SK-N-DZ (cell line): ENCODE measurements around the gene CZIB.
"Not testable (repeated sequence)": the region's sequence is repeated elsewhere in the genome, so short reads cannot be mapped to it uniquely, and the experiment has no call there.

Experiments used
- DNase-seq: peaks from one replicate; pipeline ENCODE4 v3.0.0-alpha.2; 2015; ENCODE audit warnings: low spot score

The CZIB gene

DNA sequence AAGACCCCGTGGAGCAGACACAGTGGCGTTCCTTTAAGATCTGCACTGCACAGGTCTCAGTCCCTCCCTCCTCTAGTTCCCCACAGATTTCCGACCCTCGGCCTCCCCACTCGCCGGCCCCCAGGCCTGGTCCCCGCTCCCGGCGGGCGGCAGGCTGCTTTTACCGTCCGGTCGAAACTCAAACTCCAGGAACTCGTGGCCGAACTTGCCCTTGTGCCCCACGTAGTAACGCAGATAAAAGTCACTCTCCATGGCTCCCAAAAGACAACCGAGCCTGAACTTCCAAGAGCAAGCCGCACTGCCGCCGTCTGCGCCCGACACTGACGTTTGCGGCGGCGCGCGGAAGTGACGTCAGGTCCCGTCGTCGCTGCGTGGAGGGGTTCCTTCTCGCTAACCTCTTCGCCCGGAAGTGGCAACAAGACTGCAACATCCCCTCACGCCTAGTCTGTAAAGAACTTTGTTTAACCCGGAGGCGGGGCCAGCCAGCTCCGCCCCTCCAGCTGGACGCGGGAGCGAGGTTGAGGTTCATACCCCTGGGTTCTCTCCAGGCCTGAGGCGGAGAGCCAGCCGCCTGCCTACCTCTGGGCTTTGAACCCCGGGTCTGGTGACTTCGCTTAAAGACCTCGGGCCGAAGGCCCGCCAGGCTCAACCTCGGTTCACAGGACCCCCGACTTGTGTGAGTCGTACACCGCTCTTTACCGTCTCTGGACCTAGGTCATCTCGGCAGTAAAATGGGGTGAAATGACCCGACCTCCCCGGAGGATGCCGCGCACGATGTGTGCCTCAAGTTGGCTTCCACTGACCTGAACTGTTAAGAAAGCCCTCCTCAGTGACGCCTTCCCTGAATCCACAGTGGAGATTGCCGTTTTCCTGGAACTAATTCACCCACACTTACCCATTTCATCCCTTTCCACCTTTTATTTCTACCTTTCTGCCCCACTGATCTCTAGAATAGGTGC, 18.0 kb upstream of the CZIB start, which contains the start of gene MAGOH:
Gene MAGOH (minus strand): TSS at position 322 of the 959 bp plus-strand sequence. CDS start 70 bp downstream, at position 252.
- DNase-seq = peak; percentile 93

DNA sequence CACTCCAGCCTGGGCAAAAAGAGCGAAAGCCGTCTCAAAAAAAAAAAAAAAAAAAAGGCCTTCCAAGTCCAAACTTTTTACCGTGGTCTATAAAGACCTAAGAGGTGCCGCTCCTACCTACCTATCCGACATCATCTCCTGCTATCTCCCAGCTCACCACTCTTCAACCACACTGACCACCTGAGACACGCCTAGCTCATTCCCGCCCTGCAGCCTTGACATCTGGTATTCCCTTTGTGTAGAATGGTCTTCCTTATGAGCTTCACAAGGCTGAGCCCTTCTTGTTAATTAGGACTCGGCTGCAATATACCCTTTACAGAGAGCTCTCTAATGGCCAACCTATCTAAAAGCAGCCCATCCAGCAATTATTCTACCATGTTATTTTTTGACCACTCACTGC, 17.2 kb upstream of the CZIB start:
- no peak for DNase-seq

DNA sequence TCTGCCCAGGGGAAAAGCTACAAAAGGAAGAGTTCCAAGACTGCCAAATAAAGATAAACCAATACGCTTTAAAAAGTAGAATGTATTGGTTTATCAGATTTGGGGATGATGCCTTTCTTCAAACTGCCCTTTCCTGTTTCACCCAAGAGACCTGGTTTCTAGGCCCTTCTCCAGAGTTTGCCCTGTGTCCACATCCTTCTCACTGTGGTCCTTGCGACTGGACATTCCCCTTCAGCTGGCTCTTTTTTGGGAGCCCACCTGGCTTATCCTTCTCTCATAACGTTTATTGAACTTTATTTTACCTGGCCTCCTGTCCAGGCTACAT, 490 bp upstream of the CZIB start:
- no peak for DNase-seq

DNA sequence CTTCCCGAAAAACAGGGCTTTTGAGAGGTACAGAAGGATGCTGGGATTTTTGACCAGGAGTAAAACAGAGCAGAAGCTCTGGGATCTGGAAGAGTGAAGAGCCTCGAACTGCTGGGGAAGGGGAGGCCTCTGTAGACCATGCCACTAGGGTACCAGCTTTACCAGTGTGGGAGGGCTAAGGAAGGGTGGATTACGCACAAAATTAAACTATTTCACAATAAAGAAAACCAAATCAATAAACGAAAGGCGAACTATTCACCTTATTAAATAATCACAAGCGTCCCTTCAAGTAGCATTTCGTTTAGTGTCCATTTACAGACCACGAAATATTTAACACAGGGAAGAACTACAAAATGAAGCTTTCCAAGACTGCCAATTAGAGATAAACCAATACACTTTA, 723 bp downstream of the CZIB start:
- DNase-seq = no peak

DNA sequence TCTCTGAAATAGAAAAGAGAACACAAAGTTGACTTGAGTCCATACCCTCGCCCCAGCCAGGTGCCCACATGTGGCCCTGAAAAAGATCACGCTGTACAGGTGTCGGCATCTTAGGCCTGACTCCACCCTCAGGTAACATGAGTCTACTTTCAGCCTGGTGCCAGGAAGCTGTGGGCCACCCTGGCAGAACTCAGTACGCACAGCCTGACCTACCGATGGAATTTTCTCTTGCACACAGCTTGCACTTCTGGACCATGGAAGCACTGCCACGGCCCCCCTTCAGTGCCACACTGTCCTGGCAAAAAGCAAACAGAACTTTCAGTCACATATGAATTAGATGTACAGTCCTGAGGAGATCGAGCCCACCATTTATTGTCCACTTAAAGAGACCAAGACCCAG, 2.2 kb downstream of the CZIB start:
- no peak for DNase-seq

DNA sequence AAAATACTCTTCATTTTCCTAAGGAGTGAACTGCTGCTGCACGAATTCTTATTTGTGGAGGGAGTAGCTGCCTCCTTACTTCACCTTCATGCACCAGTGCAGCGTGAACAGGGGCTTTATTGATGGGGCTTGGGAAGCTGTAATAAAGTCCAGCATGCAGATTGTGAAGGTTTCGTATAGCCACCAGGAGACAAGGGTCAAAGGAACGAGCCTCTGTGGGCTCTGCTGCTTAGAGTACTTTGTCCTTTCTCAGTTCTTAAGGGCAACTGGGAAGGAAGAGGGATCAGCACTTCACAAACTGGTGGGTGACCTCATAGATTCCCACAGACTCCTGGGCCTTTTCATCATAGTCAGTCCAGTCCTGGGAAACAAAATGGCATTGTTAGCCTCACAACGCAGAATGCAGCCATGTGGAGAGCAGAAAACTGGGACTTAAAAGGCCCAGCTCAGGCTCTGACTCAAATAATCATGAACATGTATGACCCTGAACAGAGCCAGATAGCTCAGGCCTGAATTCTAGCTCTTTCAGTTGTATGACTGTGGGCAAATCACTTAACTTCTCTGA, 6.0 kb downstream of the CZIB start:
- DNase-seq = no peak

DNA sequence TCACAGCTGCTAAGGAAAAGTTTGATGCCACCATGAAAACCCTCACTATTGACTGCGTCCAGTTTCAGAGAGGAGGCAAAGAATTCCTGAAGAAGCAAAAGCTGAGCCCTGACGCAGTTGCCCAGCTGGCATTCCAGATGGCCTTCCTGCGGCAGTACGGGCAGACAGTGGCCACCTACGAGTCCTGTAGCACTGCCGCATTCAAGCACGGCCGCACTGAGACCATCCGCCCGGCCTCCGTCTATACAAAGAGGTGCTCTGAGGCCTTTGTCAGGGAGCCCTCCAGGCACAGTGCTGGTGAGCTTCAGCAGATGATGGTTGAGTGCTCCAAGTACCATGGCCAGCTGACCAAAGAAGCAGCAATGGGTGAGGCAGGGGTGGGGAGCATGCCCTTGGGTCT, 9.5 kb downstream of the CZIB start:
- no peak for DNase-seq

DNA sequence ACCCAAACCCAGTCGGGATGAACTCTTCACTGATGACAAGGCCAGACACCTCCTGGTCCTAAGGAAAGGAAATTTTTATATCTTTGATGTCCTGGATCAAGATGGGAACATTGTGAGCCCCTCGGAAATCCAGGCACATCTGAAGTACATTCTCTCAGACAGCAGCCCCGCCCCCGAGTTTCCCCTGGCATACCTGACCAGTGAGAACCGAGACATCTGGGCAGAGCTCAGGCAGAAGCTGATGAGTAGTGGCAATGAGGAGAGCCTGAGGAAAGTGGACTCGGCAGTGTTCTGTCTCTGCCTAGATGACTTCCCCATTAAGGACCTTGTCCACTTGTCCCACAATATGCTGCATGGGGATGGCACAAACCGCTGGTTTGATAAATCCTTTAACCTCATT, 10.1 kb downstream of the CZIB start:
- DNase-seq = no peak

DNA sequence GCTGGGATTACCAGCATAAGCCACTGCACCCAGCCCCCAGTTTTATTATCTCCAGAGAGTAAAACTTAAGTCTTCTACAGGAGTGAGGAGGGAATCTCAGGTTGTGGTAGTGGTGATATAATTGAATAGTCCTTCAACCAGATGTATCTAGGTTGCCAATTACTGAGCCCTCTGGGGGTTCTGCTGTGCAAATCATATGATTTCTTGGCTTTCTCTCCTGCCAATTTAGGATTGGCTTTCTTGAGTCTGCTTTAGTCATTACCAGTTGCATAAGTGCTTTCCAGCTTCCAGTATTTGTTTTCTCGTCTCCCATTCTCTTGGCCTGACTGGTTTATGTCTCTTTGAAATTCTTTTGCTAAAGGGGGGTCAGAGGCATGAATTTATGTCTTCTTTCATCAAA, 12.7 kb downstream of the CZIB start:
- DNase-seq = no peak

DNA sequence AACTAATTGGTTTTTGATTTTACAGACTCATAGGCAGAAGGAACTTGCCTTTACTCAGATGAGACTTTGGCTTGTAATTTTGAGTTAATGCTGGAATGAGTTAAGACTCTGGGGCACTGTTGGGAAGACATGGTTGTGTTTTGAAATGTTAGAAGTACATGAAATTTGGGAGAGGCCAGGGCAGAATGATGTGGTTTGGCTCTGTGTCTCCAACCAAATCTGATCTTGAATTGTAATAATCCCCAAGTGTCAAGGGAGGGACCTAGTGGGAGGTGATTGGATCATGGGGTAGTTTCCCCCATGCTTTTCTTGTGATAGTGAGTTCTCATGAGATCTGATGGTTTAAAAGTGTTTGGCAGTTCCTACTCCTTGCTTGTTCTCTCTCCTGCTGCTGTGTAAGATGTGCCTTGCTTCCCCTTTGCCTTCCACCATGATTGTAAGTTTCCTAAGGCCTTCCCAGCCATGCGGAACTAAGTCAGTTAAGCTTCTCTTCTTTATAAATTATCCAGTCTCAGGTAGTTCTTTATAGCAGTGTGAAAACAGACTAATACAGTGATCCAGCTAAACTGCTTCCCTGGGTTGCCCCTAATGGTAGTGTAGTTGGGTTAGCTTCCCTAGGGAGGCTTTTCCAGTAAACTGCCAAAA, 13.6 kb downstream of the CZIB start:
- DNase-seq = no peak

DNA sequence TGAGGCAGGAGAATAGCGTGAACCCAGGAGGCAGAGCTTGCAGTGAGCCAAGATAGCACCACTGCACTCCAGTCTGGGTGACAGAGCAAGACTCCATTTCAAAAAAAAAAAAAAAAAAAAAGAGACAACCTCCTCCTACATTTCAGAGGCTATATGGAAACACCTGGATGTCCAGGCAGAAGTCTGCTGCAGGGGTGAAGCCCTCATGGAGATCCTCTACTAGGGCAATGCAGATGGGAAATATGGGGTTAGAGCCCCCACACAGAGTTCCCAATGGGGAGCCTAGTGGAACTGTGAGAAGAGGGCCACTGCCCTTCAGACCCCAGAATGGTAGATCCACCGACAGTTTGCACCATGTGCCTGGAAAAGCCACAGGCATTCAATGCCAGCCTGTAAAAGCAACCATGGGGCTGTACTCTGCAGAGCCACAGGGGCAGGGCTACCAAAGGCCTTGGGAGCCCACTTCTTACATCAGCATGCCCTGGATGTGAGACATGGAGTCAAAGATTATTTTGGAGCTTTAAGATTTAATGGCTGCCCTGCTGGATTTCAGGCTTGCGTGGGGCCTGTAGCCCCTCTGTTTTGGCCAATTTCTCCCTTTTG, 14.2 kb downstream of the CZIB start:
- DNase-seq = not testable (repeated sequence)

DNA sequence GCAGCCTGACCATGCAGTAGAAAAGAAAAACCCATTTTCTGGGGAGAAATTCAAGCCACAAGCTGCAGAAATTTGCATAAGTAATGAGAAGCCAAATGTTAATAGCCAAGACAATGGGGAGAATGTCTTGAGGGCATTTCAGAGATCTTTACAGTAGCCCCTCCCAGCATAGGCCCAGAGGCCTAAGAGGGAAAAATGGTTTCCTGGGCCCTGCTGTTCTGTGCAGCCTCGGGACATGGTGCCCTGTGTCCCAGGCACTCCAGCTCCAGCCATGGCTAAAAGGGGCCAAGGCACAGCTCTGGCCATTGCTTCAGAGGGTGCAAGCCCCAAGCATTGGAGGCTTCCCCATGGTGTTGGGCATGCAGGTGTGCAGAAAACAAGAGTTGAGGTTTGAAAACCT, 14.9 kb downstream of the CZIB start:
- DNase-seq = not testable (repeated sequence)

DNA sequence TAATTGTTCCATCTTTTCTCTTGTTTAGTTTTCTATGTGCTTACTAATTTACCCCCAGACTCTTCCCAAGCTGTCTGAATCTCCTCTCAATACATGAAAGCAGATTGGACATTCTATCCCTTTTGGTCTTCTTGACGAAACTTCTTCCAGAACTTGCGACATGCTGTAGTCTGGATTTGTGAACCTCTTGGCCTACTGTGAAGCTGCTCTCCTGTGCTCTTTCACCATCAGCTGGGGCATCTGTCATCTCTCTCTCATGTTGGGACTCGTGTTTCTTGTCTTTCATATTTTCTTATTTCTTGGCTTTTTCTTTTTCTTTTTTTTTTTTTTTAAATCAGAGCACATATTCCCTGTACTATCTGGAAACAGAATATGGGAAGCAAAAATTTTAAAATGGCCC, 17.0 kb downstream of the CZIB start:
- no peak for DNase-seq

DNA sequence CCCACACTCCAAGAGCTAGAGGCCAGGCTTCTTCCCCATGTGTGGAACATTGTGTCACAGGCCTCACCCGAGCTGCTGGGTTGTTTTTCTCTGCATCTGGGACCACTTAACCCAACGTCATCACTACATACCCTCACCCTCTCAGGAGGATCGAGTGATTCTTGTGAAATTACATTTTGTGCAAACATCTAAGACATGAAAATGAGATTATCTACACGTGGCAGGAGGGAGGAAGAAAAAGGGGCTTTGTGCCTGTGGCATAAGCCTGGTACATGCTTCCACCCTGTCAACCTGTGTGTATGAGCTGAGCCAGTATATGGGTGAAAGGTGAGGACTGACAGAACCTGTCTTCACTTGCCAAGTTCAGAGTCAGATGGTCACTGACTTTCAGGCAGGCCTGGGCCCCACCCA, 22.2 kb downstream of the CZIB start:
- peak; percentile 31 for DNase-seq

DNA sequence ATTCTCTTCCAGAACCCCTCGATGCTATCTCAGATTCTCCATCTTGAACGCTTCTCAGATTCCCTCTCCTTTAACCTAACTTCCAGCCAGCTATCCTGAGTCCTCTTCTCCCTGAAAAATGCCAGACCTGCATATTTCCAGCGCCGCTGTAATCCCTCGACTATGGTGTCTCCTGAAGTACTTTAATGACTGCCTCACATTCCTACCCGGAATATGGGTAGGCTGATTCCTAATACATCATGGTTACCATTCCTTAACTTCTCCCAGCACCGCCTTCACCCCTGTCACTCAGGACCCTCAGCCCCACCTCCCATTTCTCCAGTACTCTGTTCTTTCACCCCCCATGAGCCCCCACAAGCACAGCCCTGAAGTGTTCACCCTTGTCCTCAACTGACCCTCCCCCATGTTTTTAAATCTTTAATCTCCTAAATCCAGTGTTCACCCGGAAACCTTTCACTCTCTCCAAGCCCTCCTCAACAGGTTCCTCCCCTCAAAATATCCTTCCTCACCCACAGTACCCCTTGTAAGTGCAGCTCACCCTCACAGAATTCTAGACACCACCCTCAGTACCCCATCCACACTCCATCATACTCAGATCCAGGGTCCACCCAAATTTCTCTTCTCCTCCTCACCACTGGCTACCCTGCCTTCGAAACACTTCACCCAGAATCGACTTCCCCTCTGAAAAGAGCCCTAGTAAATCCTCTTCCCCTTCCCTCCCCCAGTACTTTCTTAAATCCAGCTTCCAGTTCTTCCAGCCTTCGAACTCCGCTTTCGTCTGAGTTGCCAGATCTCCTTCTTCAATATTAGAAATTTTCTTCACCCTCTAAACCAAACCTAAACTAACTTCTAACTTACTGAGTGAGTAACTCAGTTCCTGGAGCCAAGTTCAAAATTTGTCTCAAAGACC, 22.9 kb downstream of the CZIB start:
- DNase-seq = no peak

DNA sequence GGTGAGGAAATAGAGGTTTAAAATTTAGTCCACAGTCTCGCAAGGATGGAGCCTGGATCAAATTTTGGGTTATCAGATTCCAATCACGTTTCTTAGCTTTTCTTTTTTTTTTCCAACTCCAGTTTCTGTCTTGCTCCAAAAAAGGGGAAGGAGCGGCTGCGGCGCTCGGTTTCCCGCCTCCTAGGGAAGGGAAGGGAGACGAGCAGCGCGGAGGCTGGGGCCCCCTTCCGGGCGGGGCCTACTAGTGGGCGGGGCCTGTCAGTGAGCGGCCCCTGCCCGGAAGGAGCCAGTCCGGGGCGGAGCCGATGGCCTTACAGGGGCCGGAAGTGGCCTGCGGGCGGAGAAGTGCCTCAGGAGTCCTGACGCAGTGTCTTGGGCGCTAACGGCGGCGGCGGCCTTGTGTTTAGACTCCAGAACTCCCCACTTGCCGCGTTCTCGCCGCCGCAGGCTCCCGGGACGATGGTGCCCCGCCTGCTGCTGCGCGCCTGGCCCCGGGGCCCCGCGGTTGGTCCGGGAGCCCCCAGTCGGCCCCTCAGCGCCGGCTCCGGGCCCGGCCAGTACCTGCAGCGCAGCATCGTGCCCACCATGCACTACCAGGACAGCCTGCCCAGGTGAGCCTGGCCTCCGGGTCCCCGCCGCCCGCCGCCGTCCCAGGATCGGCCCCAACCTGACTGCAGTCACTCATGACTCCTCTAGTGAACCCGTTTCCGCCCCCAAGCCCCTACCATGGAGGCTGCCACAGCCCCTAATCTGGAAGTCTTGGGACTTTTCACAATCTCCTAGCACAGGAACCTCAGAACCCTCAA, 23.7 kb downstream of the CZIB start, which contains the start of gene CPT2:
Gene CPT2 (plus strand): TSS at position 340 of the 806 bp plus-strand sequence. CDS start 120 bp downstream, at position 460.
- peak; percentile 89 for DNase-seq

DNA sequence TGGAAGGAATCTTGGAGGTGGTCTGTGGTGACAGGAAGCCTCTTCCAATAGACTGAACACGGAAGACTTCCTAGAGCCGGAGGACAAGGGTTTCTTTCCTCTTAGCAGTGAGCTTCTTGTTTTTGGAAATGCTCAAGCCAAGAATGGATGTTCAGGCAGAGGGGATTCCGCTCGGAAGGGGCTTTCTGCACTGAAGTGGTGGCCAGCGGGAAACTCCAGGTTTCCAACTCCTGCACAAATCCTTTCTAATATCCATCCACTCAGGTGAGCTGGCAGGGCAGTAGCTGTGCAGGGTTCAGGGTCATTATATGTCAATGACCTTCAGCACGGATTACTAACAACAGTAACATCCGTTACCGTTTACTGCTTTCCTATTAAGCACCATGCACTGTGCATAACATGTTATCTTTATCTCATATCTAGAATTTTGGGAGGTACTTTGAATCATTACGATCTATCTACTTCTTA, 24.4 kb downstream of the CZIB start:
- no peak for DNase-seq

DNA sequence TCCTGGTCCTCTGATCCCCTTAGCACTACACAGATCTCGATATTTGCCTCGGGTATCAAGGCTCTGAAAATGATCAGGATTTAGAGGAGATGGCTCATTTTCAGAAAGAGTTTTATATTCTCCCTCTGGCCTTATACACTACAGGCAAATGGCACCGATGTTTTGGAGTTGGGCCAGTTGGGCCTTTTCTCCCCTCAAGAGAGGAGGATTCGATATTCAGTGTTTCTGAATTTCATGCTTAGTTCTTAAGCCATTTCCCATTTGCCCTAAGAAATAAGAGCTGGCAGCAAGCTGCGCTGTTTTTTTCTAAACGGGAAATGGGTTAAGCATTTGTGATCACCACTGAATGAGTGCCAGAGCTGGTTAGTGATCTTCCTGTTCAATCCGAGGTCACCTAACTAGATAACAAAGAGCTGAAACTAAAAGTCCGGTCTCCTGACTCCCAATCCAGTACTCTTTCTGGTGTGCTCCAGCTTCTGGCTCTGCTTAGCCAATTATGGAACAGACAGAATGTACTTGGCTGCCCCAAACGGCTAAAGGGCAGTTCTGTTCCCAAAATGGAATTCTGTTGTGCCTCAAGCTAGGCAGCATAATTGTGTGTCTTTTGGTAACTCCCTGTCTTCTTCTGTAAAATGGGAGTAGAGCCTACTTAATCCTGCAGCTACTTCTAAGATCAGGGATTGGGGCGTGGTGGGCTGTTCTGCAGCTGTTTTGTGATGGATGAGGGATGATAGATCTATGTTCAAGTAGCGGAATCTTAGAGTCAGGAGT, 25.0 kb downstream of the CZIB start:
- DNase-seq = no peak

DNA sequence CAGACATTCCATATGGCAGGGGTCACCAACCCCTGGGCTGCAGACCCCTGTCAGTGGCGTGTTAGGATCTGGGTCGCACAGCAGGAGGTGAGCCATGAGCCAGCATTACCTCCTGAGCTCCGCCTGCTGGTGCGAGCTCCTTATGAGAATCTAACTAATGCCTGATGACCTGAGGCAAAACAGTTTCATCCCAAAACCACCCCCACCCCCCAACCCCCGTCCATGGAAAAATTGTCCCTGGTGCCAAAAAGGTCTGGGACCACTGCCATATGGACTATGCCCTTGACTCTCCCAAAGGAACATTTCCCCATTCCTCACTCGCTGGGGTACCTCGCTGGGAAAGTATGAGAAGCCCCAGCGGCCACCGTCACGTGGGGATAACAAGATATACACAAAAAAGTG, 30.2 kb downstream of the CZIB start:
- DNase-seq = no peak
